GM21717 (cell line): Measurements from ENCODE around the gene SLC24A4.

Experiments used
- ATAC-seq: cut with Tn5 transposase; IDR thresholded peaks from one replicate; pipeline ENCODE4 v1.9.1; 2021; ENCODE audit warnings: mild to moderate bottlenecking, moderate library complexity; ENCODE audit not compliant: unreplicated experiment

The SLC24A4 gene

DNA sequence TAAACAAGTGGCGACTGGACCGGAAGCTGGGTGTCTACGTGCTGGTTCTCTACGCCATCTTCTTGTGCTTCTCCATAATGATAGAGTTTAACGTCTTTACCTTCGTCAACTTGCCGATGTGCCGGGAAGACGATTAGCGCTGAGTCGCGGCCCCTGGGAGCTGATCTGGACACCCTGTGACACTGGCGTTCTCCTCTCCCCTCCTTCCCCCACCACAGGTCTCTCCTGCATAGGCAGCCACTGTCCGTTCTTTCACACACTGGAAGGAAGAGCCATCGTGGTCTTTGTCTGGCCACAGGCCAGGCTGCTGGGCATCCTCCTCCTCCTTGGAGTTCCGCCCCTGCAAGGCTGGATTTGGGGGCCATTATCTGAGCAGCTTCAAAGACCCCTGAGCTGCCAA is 170.5 kb downstream of the SLC24A4 start:
- ATAC-seq: no peak

DNA sequence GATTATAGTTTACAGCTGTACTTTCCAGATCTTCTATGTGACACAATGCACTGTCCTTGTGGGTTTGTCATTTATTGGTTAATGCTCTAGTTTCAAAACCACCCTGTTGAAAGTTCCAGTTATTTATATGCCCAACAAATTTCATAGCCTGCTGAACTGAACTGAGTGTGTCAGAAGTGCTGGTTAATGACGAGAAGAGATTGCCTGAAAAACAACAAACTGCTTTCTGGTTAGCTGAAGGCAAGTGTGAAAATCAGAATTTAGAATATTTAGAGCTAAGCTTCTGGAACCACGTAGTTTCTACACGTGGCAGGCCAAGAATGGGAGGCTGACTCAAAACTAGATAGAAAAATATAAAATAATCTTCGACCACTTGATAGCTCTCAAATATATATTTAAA is 171.5 kb downstream of the SLC24A4 start:
- peak; percentile 55 for ATAC-seq

DNA sequence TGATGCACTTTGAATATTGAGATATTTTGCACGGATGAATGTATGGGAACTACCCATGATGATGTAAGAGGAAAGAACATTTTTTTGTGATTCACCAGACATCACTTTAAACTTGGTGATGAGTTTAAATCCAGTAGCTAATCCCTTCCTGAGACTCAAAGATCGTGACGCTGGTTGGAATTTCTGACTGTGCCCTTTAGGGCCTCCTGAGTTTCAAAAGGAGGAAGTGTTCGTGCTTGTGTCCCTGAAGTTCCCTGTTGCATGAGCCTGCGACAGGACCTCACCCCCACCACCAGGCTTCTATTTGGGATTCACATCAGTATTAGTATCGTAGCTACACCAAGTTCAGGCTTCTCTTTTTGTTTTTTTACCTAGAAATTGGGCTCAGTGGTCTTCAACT is 172.1 kb downstream of the SLC24A4 start:
- ATAC-seq: no peak

DNA sequence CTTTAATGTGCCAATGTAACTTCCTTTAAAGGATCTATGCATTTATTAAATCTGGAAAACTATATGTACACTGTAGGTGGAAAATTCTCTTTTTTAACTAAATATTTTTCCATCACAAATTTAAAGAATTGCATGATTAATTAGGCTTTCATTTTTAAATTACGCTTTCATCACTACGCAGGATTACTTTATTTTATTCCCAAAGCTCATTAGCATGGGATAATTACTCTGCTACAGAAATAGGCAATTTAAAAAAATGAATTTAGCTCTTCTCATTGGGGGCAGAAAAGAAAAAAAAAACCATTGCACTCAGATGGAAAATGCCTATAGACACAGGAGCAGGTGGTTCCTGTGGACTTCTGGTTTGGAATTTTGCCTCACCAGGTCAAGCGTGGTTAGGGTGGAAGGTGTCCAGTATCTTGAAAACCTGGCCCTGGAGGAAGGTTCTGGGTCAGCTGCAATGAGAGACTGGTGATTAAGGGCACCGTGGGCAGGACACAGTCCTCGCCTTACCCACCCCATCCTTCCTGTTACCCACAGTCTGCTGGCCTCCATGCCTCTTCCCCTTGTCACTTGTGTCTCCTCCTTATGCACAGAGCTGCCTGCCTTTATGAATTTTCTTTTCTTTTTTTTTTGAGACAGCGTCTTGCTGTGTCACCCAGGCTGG is 173.4 kb downstream of the SLC24A4 start:
- no peak for ATAC-seq

DNA sequence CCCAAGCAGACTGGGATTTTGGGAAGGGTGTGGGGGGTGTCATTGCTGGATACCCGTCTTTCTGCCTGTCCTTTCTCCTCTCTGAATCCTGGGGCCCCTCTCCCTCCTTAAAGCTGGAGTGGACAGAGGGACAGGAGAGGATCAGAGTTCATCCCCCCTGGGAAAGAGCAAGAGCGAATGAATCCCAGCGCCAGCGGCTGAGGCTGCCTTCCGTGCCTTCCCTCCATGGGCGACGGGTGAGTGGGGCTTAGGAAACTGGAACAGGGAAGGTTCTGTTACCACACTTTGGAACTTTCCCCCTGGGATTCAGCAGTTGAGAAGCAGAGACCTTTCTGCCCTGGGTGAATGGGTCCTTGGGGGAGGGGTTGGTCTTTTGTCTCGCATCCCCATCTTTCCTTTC is 174.4 kb downstream of the SLC24A4 start:
- ATAC-seq: no peak

DNA sequence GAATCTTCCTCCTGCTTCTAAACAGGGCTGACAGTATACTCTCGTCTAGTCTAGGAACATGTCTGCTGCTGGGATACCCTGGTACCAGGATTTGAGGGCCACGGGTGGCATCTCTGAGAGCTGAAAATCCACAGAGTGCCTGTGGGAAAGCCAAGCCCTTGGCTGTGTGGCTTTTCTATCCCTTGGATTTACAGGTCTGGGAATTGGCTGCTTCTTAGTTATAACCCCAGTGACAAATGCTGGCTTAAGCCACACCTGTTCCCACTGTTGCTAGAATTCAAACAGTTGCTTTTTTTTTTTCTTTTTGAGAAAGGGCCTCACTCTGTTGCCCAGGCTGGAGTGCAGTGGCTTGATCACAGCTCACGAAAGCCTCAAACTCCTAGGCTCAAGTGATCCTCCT is 176.3 kb downstream of the SLC24A4 start:
- no peak for ATAC-seq

DNA sequence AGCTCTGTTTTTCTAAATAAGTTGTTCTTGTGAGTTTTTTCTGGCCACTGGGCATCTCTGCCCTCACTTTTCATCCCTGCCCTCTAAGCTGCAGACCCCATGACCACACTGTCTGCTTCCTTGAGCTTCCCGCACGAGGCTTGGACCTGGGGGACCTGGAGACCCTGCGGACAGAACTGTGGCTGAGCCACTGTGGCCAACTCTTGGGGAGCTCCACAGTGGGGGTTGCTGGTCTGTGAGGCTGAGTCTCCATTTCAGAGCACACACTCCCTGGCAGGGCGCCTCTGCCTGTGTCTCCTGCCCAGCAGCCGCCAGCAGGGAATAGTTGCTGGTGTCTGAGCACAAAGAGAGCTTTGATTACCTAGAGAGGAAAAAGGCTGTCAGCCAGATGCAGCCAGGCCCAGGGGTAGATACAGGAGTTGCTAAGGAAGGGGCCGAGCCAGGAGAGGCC is 177.6 kb downstream of the SLC24A4 start:
- no peak for ATAC-seq

DNA sequence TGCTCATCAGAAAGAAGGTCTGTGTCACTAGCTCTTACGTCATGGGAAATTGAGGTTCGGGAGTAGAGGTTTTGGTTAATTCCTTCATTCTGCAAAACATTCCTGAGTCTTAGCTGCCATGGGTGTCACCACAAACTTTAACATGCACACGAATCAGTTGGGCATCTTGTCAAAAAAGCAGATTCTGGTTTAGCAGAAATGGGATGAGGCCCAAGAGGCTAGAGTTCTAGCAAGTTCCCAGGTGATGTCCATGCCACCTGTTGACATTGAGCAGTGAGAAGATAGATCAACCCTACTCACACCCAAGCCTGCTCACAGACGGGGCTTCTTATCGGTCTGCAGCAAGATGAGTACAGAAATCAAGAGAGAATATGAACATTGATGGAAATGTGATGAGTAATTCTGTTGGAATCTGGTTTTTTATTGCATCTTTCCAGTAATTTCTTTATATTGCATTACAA is 179.0 kb downstream of the SLC24A4 start:
- ATAC-seq: no peak

DNA sequence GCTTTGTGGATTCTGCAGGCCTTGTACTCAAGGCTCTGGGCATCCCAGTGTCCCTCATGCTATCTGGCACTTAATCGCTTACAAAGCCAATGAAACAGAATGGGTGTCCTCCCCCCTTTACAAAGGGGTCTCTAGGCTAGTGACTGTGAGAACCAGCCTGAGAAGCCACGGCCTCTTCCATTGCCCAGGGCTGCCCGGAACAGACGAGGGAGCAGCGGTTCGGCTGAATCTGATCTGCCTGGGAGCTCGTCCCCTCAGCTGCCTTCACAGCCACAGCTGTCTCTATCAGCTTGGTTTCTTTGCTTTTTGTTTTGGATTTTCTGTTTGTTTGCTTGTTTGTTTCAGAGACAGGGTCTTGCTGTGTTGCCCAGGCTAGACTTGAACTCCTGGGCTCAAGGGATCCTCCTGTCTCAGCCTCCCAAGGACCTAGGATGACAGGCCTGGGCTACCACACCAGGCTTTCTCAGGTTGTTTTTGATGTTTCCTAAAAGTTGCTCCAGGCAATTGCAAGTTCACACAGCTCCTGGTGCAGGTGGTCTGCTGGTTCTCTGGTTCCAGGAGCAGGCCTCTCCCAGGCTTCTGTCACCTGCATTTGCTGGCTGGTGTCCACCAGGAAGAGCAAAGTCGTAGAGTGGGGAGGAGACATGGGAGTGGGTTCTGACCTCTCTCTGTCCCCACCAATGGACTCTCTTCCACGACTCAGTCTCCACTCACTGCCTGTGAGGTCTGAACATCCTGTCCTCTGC is 179.7 kb downstream of the SLC24A4 start:
- ATAC-seq: no peak

DNA sequence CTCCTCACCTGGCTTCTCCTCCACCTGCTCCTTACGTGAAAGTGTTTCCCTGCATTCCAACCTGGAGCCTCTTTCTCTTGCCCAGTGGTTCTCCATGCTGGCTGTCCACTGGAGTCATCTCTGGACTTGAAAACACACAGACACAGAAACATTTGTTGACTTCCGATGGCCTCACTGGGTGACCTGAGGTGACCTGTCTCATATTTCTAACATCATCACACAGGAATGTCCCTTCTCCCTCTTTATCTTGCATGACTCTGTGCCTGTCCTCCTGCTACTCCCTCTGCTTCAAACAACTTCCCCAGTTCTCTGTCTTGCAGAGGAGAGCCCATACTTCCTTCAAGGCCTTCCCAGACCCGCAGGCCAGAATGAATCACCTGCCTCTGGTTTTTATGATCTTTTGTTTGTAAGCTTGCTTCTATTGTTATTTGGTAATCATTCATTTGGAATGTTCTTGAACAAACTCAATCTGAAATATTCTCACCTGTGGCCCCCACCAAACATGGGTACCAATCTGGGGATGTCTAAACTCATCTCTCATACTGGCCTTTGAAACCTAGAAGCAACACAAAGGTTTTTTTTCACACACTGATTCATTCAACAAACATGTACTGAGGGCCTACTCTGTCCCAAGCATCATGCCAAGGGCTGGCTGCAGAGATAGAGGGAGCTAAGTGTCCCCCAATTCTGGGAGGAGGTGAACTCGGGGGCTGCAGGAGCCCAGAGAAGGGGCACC is 181.0 kb downstream of the SLC24A4 start:
- ATAC-seq: no peak

DNA sequence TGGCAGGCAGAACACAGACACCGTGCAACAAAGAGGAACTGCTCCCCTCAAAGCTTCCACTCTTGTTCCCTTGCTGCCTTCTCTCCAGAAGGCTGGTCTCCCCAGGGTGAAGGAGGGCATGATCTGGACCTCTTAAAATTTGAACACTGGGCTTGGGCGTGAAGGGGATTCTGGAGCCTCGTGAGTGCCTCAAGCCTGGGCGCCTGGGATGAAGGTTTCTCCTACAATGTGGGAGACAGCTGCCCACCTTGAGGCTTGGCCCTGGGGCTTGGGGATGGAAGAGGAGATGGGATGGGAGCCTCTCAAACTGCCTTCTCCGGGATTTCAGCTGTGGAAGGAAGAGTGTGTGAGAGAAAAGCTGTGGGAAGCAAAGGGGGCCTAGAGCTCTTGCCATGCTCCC is 182.9 kb downstream of the SLC24A4 start:
- no peak for ATAC-seq

DNA sequence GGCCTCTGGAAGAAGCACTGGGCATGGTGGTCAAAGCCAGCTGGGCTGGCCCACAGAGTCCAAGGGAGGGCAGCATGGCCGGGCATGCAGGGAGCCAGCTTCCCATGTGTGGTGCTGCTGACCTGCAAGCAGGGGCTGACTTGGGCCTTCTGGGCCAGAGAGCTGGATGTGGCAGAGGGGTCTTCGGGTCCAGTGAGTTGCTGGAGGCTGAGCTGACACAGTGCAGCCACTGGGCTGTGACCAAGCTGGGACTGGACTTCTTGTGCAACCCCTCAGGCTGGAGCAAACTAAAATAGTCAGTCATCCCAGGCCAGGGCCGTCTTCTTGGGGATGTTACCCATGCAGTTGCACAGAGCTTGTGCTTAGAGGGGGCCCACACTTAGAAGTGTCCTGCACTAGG is 183.3 kb downstream of the SLC24A4 start:
- no peak for ATAC-seq

DNA sequence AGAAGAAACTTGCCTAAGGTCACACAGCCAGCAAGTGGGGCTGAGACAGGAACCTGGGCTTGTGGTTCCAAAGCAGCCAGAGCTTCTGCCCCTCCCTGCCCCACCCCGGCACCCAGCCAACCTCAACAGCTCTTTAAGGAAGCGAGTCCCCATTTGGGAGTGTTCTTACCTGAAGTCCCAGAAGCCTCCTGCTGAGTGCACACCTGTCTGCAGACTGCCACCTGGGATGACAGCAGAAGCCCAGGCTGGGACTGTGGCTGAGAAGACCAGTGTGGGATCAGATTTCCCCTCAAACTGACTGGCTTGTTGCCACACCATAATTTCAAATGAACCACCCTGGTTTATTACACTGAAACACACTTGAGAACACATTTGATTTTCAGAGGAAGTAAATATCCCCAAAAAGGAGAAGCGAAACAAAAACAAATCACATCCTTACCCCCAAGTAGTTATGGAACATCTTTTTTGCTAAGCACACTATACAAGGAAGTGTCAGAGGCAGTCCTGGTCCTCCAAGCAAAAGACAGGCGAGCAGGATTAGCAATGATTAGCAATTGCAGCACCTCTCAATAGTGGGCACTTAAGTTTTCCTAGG is 184.3 kb downstream of the SLC24A4 start:
- peak; percentile 47 for ATAC-seq

DNA sequence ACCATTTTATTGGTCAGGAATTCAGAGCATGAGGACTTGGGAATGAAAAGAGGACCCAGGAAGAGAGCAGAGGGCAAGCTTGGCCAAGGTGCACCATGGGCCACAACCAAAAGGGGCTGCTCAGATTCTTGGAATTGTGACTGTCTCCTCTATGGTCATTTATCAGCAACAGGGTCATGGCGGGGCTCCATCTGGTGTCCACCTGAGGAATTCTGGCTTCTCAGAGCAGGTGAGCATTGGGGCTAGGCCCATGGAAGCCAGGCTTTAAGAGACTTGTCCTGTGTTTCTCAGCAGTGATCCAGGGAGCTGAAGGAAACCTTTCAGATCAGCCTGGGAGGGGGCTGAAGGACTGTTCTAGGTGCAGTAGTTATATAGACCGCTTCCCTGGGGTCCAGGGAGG is 188.0 kb downstream of the SLC24A4 start:
- ATAC-seq: no peak

DNA sequence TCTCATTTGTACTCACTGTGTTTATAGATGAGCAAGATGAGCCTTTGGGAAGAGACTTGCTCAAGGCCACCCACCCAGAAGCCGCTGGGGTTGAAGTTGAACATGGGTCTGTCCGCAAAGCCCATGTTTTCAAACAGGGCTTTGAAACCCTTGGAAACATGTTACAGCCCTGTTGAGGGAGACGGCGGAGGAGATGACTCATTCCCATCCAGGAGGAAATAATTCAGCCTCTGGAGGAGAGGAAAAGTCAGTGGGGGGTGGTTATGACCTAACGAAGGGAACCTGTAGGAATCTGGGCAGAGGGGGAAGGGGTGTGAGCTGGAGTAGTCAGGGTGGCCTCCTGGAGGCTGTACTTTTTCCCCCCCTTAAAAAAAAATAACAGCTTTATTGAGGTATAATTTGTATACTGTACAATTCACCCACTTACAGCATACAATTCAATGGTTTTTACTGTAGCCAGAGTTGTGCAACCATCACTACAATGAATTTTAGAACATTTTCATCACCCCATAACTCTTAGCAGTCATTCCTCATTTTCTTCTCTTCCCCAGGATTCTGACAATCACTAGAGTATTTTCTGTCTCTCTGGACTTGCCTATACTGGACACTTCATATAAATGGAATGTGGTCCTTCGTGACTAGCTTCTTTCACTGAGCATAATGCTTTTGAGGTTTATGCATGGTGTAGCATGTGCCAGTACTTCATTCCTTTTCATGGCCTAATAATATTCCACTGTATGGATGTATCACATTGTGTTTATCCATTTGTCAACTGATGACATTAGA is 188.7 kb downstream of the SLC24A4 start:
- no peak for ATAC-seq

DNA sequence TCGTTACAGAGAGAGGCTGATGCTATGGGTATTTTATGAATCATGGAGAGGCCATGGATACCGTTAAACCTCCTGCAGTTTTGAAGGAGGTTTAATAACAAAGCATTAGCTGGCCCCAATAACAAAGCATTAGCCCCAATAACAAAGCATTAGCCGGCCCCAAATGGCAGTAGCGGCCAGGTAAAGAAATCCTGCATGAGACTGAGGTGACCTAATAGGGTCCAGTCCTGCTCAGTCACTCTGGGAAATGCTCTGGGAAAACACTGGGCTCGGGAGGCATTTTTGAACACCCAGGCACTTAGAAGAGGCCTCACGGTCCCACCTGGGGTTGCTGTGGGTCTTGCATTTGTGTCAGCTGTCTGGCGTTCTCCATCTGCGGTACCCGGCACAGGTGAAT is 189.8 kb downstream of the SLC24A4 start:
- no peak for ATAC-seq

DNA sequence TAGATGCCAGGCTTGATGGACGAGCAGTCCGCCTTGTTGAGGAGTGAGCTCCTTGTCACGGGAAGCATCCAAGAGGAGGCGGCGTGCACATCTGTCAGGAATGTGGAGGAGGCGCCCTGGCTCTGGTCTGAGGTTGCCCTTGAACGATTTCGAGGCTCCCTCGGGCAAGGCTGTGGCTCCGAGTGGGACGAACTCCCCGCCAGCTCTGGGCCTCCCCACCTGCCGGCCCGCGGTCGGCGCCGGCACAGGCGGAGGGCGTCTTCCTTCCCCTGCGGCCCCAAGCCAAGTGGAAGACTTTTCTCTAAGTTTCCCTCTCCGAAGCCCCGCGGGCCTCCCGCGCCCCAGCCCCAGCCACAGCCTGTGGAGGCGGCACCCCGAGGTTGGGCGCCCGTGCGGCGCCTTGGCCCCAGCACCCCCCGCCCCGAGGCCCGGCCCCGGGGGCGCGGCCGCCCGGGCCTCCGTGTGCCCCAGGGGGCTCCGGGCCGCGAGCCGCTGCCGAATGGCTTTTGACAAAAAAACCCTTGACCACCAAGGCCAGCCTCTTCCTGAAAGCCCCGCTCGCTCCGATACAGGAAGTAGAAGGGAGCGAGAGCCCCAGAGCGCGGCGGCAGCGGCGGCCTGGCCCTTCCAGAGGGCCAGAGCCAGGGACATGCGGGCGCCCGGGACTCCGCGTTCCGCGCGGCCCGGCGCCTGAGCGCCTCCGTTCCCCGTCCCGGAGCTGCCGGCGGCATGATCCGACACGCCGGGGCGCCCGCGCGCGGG is 190.4 kb downstream of the SLC24A4 start, which contains the start of gene RIN3:
Gene RIN3, plus strand, starts transcription at position 578 of the 762 bp plus-strand sequence. Its CDS starts 152 bp downstream, at position 730.
- ATAC-seq: peak; percentile 62

DNA sequence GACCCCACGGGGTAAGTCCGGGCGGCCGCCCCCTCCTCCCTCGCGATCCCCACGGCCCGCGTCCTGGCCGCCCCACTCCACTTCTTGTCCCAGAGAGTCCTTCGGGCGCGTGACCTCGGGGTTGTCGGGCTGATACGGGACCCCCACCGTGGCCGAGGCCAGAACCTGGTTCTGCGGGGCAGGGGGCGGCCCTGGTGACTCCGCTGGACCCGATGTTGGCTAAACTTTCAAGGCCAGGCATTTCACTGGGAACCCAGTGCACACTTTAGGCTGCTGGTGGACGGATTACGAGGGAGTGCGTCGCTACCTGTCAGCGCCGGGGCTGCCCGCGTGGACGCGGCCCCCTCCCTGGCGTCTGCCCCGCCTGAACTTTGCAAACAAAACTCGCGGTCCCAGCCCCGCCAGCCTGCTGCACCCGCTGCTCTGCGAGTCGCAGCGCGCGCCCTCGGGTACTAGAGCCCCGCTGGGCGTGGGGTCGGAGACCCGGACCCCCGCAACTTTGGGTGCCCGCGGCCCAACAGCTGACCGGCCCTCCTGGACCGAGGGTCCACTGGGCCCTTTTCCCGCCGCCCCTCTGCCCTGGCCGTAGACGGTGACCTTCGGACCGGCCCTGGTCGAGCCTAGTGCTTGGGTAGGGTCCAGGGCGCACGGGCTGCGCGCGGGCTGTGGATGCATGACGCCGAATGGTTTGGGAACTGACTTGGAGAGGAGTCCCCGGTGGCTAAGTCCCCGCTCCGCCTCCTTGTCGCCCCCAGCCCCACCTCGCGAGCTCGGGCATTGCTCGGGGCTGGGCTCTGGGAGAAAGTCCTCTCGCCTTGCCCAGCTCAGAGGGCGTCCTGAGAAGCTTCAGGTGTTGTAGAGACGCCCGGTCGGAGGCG is 191.2 kb downstream of the SLC24A4 start:
- peak; percentile 20 for ATAC-seq
